DOHH2 (cell line): ENCODE results near the gene WRAP73.

Experiments used
- EZH2phosphoT487 ChIP-seq: fragments of 200-600 bp; sonication (generic); IDR thresholded peaks from 2 replicates; pipeline ENCODE4 v1.6.1; 2017; ENCODE audit warnings: borderline replicate concordance, mild to moderate bottlenecking, antibody characterized with exemption, low read length, moderate library complexity, mixed read lengths
- TF ChIP-seq, protein P1 (sequence below): fragments of 200-600 bp; sonication (generic); IDR thresholded peaks from one replicate; pipeline ENCODE4 v1.5.1; 2014; ENCODE audit warnings: antibody characterized with exemption, mild to moderate bottlenecking, low read depth, low read length; ENCODE audit not compliant: poor library complexity, severe bottlenecking

DNA sequence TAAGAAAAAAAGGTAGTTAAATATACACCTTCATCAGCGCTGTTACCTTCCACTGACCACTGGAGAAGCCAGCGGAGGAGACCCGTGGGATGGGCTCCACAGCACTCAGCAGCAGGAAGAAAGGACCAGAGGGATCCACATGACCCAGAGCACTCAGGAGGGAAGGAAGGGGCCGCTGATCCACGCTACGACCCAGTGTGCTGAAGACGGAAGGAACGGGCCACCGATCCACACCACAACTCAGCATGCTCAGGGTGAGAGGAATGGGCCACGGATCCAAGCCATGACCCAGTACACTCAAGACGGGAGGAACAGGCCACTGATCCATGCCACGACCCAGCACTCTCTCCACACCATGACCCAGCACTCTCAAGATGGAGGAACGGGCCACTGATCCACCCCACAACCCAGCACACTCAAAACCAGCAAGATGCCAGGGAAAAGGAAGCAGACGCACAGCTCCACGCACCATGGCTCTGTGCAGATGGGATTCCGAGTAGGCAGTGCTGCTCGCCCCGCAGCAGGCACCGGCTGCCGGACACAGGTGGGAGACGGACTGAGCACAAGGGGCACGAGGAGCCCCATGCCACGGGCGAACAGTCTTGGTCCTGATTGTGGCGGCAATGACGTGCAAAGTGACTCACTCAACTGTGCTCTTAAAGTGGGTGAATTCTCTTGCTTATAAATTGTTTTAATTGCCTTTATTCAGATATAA is 8.7 kb downstream of the WRAP73 start:
- TF ChIP-seq, protein P1, sequence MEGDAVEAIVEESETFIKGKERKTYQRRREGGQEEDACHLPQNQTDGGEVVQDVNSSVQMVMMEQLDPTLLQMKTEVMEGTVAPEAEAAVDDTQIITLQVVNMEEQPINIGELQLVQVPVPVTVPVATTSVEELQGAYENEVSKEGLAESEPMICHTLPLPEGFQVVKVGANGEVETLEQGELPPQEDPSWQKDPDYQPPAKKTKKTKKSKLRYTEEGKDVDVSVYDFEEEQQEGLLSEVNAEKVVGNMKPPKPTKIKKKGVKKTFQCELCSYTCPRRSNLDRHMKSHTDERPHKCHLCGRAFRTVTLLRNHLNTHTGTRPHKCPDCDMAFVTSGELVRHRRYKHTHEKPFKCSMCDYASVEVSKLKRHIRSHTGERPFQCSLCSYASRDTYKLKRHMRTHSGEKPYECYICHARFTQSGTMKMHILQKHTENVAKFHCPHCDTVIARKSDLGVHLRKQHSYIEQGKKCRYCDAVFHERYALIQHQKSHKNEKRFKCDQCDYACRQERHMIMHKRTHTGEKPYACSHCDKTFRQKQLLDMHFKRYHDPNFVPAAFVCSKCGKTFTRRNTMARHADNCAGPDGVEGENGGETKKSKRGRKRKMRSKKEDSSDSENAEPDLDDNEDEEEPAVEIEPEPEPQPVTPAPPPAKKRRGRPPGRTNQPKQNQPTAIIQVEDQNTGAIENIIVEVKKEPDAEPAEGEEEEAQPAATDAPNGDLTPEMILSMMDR: no peak
- TF ChIP-seq EZH2phosphoT487: no peak
